Urothelium cell line (cell line): ENCODE data around the gene NOTCH3.

ENCODE experiments used
- DNase-seq: peaks from one replicate; pipeline ENCODE4 v3.0.0; 2011; ENCODE audit warnings: low spot score, mixed read lengths
- FAIRE-seq: peaks from 2 replicates; lab custom pipeline; 2011; peaks lifted over from hg19 to GRCh38; lab: Jason Lieb, UNC

NOTCH3 gene

DNA sequence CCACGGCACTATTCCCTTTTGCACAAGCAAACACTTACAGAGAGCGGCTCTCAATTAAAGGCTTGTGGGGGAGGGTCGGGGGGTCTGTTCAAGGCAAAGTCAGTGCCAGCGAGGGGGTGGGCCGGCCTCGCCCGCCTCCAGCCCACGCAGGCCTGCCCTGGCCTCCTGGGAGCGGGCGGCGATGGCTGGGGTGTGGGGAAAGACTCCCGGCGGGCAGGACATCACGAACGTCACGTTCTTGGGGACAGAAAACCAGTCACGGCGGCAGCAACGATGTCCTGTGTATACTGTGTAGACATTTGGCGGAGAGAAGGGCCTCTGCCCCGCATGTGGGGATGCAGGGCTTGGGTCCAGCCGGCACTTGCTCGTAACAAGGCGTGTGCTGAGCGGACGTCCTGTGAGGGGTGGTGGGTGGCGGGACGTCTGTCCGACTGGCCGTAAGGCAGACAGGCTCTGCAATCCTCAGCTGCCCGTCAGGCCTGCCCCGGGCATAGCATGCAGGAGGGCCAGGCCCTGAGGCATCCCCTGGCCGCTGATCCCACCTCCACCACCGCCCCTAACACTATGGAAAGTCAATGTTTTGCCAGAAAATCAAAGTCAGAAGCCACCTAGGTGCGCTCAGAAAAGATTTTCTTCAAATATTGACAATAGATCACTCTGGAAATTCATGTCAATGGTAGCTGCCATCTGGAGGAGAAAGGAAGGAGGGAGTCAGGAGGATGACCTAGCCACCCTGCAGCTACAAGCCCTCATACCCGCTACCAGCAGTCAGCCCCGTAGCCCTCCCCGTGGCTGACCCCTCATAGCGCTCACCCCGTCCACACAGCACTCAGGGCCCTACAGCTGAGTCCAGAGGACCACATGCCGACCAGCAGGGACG lies 37.2 kb upstream of the NOTCH3 start:
- FAIRE-seq (no peak), DNase-seq (no peak)

DNA sequence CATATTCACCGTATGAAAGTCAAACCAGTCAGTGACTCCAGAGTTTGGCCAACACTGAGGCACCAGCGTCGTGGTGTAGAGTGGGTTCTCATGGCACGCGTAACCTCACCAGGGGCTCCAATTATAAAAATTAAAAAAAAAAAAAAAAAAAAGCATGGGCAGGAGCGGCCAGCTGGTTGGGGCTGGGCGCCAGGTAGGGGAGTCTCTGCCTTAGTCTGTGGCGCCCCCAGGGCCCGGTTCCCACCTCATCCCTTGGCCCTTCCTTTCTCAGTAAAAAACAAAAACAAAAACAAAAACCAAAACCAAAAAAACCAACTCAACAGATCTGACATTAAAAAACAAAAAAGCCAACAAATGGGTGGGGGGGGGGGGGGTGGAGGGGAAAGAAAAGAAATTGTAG lies 36.1 kb upstream of the NOTCH3 start:
- no peak for DNase-seq
- no peak for FAIRE-seq

DNA sequence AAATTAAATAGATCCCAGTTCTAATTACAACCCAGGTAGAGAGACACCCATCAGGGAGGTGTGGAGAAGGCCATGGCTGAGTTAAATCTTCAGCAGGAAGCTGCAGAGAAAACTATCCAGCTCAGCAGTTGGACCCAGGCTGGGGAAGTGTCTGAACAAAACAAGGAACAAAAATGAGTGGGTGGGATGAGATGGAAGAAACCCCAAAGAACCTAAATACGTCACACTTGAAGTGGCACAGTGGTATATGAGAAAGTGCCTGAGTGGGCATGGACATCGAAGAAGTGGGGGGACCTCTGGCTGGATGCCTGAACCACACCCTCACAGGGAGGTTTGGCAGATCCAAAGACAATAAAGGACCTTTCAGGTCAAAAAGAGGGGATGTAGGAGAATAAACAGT lies 35.0 kb upstream of the NOTCH3 start:
- no peak for FAIRE-seq
- no peak for DNase-seq

GRCh38 chr19:15234431-15235130 lies 33.8 kb upstream of the NOTCH3 start:
- no peak for FAIRE-seq
- DNase-seq: no peak

- no peak for DNase-seq
- no peak for FAIRE-seq
Measured at GRCh38 chr19:15231271-15231670, 30.5 kb upstream of the NOTCH3 start.

DNA sequence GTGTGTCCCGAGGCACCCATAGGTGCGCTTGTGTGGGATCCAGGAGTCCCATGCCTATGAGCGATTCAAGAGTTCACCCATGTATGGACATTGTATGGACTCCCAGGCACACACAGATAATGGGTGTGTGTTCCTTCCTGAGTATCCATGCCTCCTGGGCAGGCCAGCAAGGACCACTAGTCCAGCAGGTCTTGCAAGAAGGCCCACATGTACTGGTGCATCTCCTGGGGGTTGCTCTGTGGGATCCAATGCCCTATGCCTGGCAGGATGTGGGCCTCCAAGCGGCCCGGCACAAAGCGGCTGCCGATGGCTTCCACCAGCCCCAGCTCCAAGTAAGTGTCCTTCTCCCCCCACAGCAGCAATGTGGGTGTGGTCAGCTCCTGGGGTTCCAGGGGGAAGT lies 26.5 kb upstream of the NOTCH3 start:
- no peak for FAIRE-seq
- no peak for DNase-seq

DNA sequence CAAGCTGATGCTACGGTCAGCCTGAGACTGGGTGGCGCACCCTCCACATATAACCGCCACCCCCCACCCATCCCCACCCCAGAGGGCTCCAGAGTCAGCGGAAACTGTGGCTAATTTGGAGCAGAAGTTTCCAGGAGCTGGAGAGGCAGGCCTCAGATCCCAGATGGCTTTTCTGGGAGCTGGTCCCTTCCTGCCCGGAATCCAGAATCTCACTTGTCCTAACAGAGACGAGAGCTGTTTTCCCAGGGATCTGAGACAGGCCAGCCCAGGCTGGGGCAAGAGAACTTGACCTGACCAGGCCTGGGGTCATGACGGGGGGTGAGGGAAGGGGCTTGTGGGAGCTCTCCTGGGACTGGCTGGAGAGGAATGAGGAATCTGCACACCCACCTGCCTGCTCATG lies 25.0 kb upstream of the NOTCH3 start:
- DNase-seq: no peak
- no peak for FAIRE-seq

- FAIRE-seq (no peak), DNase-seq (no peak)
Measured at GRCh38 chr19:15223649-15224361, 23.0 kb upstream of the NOTCH3 start.

GRCh38 chr19:15222738-15223648 lies 22.2 kb upstream of the NOTCH3 start:
- no peak for FAIRE-seq
- peak; percentile 96 for DNase-seq

- DNase-seq (no peak), FAIRE-seq (no peak)
Measured at GRCh38 chr19:15220833-15221232, 20.0 kb upstream of the NOTCH3 start.

- DNase-seq (no peak), FAIRE-seq (no peak)
Measured at GRCh38 chr19:15218501-15218900, 17.7 kb upstream of the NOTCH3 start.

DNA sequence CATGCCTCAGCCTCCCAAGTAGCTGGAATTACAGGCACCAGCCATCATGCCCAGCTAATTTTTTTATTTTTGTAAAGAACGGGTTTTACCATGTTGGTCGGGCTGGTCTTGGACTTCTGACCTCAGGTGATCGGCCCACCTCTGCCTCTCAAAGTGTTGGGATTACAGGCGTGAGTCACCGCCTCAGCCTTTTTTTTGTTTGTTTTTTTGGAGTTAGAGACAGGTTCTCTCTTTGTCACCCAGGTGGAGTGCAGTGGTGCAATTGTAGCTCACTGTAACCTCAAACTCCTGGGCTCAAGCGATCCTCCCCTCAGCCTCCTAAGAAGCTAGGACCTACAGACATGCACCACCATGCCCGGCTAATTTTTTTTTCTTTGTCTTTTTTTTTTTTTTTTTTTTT lies 15.6 kb upstream of the NOTCH3 start:
- DNase-seq (no peak), FAIRE-seq (no peak)

GRCh38 chr19:15213715-15214381 lies 13.1 kb upstream of the NOTCH3 start:
- FAIRE-seq (no peak), DNase-seq (no peak)

DNA sequence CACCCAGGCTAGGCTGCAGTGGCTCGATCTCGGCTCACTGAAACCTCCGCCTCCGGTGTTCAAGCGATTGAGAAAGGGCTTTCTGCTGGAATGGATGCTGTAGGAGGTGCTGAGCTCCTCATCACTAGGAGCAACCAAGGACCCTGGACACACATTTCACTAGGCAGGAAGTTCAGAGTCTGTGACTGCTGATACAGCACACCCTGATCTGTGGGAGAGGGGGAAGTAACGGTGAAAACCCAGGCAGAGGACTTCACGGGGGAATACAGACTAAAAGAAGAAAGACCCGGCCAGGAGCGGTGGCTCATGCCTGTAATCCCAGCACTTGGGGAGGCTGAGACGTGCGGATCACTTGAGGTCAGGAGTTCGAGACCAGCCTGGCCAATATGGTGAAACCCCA lies 11.9 kb upstream of the NOTCH3 start:
- no peak for FAIRE-seq

DNA sequence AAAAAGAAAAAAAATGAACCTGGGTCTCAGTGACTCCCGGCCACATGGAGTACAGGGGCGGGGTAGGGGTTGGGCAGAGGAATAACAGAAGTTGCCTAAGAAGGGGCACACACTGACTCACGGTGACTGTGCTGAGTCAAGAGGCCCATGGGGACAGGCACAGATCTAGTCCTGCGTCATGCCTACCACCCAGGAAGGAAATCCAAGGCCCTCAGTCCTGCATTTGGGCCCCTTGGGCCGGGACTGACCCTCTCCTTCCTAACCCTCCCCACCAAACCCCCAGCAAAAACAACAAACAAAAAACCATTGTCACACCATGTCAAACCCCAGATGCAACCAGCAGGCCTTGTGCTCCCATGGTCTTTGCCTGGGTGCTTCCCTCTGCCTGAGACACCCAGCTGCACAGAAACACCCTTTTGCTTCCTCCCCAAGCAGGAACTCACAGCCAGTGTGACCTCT lies 9.6 kb upstream of the NOTCH3 start:
- FAIRE-seq: no peak
- DNase-seq: no peak

More for the DNA sequence above, 11.9 kb upstream of the NOTCH3 start:
- no peak for DNase-seq

DNA sequence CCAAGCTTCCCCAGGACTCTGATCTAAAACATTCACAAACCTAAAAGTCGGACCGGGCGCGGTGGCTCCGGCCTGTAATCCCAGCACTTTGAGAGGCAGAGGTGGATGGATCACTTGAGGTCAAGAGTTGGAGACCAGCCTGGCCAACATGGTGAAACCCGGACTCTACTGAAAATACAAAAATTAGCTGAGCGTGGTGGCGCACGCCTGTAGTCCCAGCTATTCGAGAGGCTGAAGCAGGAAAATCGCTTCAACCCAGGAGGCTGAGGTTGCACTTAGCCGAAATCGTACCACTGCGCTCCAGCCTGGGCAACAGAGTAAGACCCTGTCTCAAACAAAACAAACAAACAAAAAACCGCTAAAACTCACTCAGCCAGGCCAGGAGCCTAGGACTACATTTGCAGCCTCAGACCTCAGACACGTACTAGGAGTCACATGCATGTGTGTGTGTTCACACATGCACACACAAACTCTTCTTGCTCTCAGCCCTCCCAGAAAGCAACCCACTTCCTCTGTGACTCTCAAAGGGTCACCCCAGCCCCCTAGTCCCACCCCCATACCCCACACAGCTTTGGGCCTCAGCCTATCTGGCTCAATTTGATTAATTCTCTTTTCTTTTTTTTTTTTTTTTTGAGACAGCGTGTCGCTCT lies 704 bp upstream of the NOTCH3 start:
- DNase-seq (no peak), FAIRE-seq (no peak)

DNA sequence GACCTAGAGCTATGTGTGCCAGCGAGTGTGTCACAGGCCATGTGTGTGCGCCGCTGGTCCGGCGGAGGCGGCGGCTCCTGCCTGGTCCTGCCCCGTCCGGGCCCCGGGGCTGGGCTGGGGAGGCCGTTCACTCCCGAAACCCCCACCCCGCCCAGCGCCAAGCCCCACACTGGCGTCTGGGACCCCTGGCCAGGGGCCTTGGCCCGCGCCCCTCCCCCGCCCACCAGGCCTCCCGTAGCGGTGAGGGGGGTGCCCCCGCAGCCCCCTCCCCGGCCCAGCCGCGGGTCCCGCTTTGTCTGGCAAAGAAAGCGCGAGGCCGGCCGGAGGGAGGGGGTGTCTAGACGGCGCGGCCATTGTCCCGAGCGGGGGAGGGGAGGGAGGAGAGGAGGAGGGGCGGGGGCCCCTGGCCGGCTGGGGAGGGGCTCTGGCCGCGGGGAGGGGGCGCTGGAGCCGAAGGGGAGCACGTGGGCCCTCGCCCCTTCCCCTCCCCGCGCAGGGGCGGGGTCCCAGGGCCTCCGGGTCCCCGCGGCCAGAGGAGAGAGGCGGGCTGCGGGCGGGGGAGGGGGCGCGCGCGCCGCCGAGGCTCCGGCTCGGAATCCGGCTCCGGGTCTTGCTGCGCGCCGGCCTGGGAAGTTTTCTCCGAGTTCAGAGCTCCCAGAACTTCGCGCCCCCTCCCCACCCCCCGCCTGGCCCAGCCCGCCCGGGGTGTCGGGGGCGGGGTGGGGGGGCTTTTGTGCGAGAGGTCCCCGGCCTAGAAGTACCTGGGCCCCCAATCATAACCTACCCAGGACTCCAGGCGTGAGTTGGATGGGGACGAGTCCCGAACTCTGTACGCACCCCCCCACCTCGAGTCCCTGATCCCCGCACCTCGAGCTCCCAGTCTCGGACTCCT lies 888 bp downstream of the NOTCH3 start:
- FAIRE-seq (no peak), DNase-seq (peak; percentile 46)

- DNase-seq (no peak), FAIRE-seq (peak; percentile 92)
Measured at GRCh38 chr19:15198951-15199660, 1.7 kb downstream of the NOTCH3 start.
